ENCODE data around the gene EIF2B5. TPM values are rescaled to one million over a fixed set of nuclear protein-coding genes. Genes with fewer than 3 reads are reported as not detected.

Gene EIF2B5
- total and polyA plus RNA-seq, 2 experiments from 2014 or later, result 35.0 to 41.0 TPM

GRCh38 chr3:184189421-184189820, 54.3 kb downstream of the EIF2B5 start:
- Histone ChIP-seq H2AFZ (no peak overlapping the region), H3K4me3 (no peak overlapping the region), H3K27me3 (no peaks in the 10 kb centered on the region), H3K79me2 (peaks cover 46% of the 10 kb centered on the region), H4K20me1 (ENCODE audit: insufficient read depth, poor library complexity, severe bottlenecking) (peaks cover 19% of the 10 kb centered on the region), H3K36me3 (replicated peaks; ENCODE audit: insufficient read depth, low read depth) (no peaks in the 10 kb centered on the region), H3K9me2 (replicated peaks; ENCODE audit: insufficient read depth) (no peaks in the 10 kb centered on the region), H3K4me1 (ENCODE audit: insufficient read depth) (peaks cover 15% of the 10 kb centered on the region), H3K9me3 (ENCODE audit: low read depth) (no peaks in the 10 kb centered on the region), H3K27ac (no peak overlapping the region), H3K4me2 (no peak overlapping the region)
- no peak for DNase-seq (ENCODE audit: low spot score)
- WGBS (ENCODE audit: low lambda C conversion rate, missing lambda C conversion rate), result 95% methylated on average over 13 of the region's 13 CpGs
- TF ChIP-seq CTCF (IDR thresholded peaks at IDR 0.05; ENCODE audit: poor library complexity), result no peak
- no peak for TF ChIP-seq EZH2phosphoT487 (IDR thresholded peaks at IDR 0.05; ENCODE audit: low read depth, severe bottlenecking, unreplicated experiment)
- TF ChIP-seq EZH2 (IDR thresholded peaks at IDR 0.05; ENCODE audit: borderline replicate concordance), result no peak

- WGBS (ENCODE audit: low lambda C conversion rate, missing lambda C conversion rate), result 96% methylated on average over 10 of the region's 10 CpGs
Observed at GRCh38 chr3:184192889-184193288, 57.7 kb downstream of the EIF2B5 start.

GRCh38 chr3:184193991-184194539, 58.9 kb downstream of the EIF2B5 start:
- WGBS (ENCODE audit: low lambda C conversion rate, missing lambda C conversion rate), result 97% methylated on average over 9 of the region's 9 CpGs
- no peak overlapping the region for H2AFZ ChIP-seq
- H3K9me2 ChIP-seq (replicated peaks; ENCODE audit: insufficient read depth), result no peaks in the 10 kb centered on the region
- H3K36me3 ChIP-seq (replicated peaks; ENCODE audit: insufficient read depth, low read depth), result no peaks in the 10 kb centered on the region
- H3K4me3 ChIP-seq, result no peak overlapping the region
- no peaks in the 10 kb centered on the region for H3K9me3 ChIP-seq (ENCODE audit: low read depth)
- peaks cover 17% of the 10 kb centered on the region for H3K79me2 ChIP-seq
- no peak overlapping the region for H3K4me2 ChIP-seq
- no peak for DNase-seq (ENCODE audit: low spot score)
- H3K4me1 ChIP-seq (ENCODE audit: insufficient read depth), result no peaks in the 10 kb centered on the region
- H3K27me3 ChIP-seq, result no peaks in the 10 kb centered on the region
- H3K27ac ChIP-seq, result no peak overlapping the region
- no peaks in the 10 kb centered on the region for H4K20me1 ChIP-seq (ENCODE audit: insufficient read depth, poor library complexity, severe bottlenecking)
- TF ChIP-seq EZH2phosphoT487 (IDR thresholded peaks at IDR 0.05; ENCODE audit: low read depth, severe bottlenecking, unreplicated experiment), result no peak
- TF ChIP-seq EZH2 (IDR thresholded peaks at IDR 0.05; ENCODE audit: borderline replicate concordance), result no peak
- TF ChIP-seq CTCF (IDR thresholded peaks at IDR 0.05; ENCODE audit: poor library complexity), result no peak

More at GRCh38 chr3:184192889-184193288, 57.7 kb downstream of the EIF2B5 start:
- Histone ChIP-seq H4K20me1 (ENCODE audit: insufficient read depth, poor library complexity, severe bottlenecking) (peaks cover 7% of the 10 kb centered on the region), H3K4me2 (no peak overlapping the region), H3K36me3 (replicated peaks; ENCODE audit: insufficient read depth, low read depth) (no peaks in the 10 kb centered on the region), H2AFZ (no peak overlapping the region), H3K4me3 (no peak overlapping the region), H3K27ac (no peak overlapping the region), H3K9me3 (ENCODE audit: low read depth) (no peaks in the 10 kb centered on the region), H3K27me3 (no peaks in the 10 kb centered on the region), H3K9me2 (replicated peaks; ENCODE audit: insufficient read depth) (no peaks in the 10 kb centered on the region), H3K79me2 (peaks cover 29% of the 10 kb centered on the region), H3K4me1 (ENCODE audit: insufficient read depth) (no peaks in the 10 kb centered on the region)
- DNase-seq (ENCODE audit: low spot score), result no peak
- no peak for TF ChIP-seq EZH2phosphoT487 (IDR thresholded peaks at IDR 0.05; ENCODE audit: low read depth, severe bottlenecking, unreplicated experiment)
- no peak for TF ChIP-seq EZH2 (IDR thresholded peaks at IDR 0.05; ENCODE audit: borderline replicate concordance)
- TF ChIP-seq CTCF (IDR thresholded peaks at IDR 0.05; ENCODE audit: poor library complexity), result no peak

Small RNAs within 50 kb of the gene (small RNA-seq; reads per million reads assigned to genes)
- gene RF00019, result not detected

Other genes with a start within 250 kb of the EIF2B5 start
- 27.1 and 27.8 TPM in 2 replicates for gene ABCC5, start 117.5 kb upstream of the EIF2B5 start, total RNA-seq
- gene ABCC5, start 117.5 kb upstream of the EIF2B5 start, polyA plus RNA-seq, result 36.5 and 41.4 TPM in 2 replicates
- gene HTR3D, start 103.6 kb upstream of the EIF2B5 start, total RNA-seq, result not detected in 2 replicates
- gene HTR3D, start 103.6 kb upstream of the EIF2B5 start, polyA plus RNA-seq, result not detected in 2 replicates
- not detected in 2 replicates for gene HTR3C, start 82.3 kb upstream of the EIF2B5 start, total RNA-seq
- gene HTR3C, start 82.3 kb upstream of the EIF2B5 start, polyA plus RNA-seq, result not detected in 2 replicates
- gene HTR3E, start 38.3 kb upstream of the EIF2B5 start, total RNA-seq, result not detected in 2 replicates
- gene HTR3E, start 38.3 kb upstream of the EIF2B5 start, polyA plus RNA-seq, result not detected in 2 replicates
- 45.9 and 49.1 TPM in 2 replicates for gene DVL3, start 20.0 kb downstream of the EIF2B5 start, total RNA-seq
- gene DVL3, start 20.0 kb downstream of the EIF2B5 start, polyA plus RNA-seq, result 121 and 154 TPM in 2 replicates
- gene AP2M1, start 39.5 kb downstream of the EIF2B5 start, total RNA-seq, result 222 and 243 TPM in 2 replicates
- gene AP2M1, start 39.5 kb downstream of the EIF2B5 start, polyA plus RNA-seq, result 389 and 436 TPM in 2 replicates
- gene ABCF3, start 50.8 kb downstream of the EIF2B5 start, total RNA-seq, result 31.6 and 33.1 TPM in 2 replicates
- 62.7 and 68.8 TPM in 2 replicates for gene ABCF3, start 50.8 kb downstream of the EIF2B5 start, polyA plus RNA-seq
- gene VWA5B2, start 94.2 kb downstream of the EIF2B5 start, total RNA-seq, result 0.40 and 3.2 TPM in 2 replicates
- gene VWA5B2, start 94.2 kb downstream of the EIF2B5 start, polyA plus RNA-seq, result 1.0 and 1.5 TPM in 2 replicates
- 52.3 and 68.9 TPM in 2 replicates for gene ALG3, start 113.6 kb downstream of the EIF2B5 start, total RNA-seq
- gene ALG3, start 113.6 kb downstream of the EIF2B5 start, polyA plus RNA-seq, result 120 and 122 TPM in 2 replicates
- gene EEF1AKMT4, start 114.3 kb downstream of the EIF2B5 start, total RNA-seq, result 8.4 and 9.8 TPM in 2 replicates
- gene EEF1AKMT4, start 114.3 kb downstream of the EIF2B5 start, polyA plus RNA-seq, result 13.5 and 16.5 TPM in 2 replicates
- not detected in 2 replicates for gene CAMK2N2, start 126.2 kb downstream of the EIF2B5 start, total RNA-seq
- gene CAMK2N2, start 126.2 kb downstream of the EIF2B5 start, polyA plus RNA-seq, result 0.11 and 0.30 TPM in 2 replicates
- not detected in 2 replicates for gene ECE2, start 140.7 kb downstream of the EIF2B5 start, total RNA-seq
- gene ECE2, start 140.7 kb downstream of the EIF2B5 start, polyA plus RNA-seq, result not detected in 2 replicates
- gene PSMD2, start 163.9 kb downstream of the EIF2B5 start, total RNA-seq, result 221 and 232 TPM in 2 replicates
- 241 and 268 TPM in 2 replicates for gene PSMD2, start 163.9 kb downstream of the EIF2B5 start, polyA plus RNA-seq
- gene EIF4G1, start 179.2 kb downstream of the EIF2B5 start, total RNA-seq, result 206 and 254 TPM in 2 replicates
- gene EIF4G1, start 179.2 kb downstream of the EIF2B5 start, polyA plus RNA-seq, result 200 and 204 TPM in 2 replicates
- gene FAM131A, start 202.2 kb downstream of the EIF2B5 start, total RNA-seq, result 12.6 and 17.7 TPM in 2 replicates
- 10.2 and 12.2 TPM in 2 replicates for gene FAM131A, start 202.2 kb downstream of the EIF2B5 start, polyA plus RNA-seq
- gene CLCN2, start 226.2 kb downstream of the EIF2B5 start, total RNA-seq, result 11.8 and 12.3 TPM in 2 replicates
- gene CLCN2, start 226.2 kb downstream of the EIF2B5 start, polyA plus RNA-seq, result 11.9 and 12.8 TPM in 2 replicates
- 125 and 126 TPM in 2 replicates for gene POLR2H, start 226.4 kb downstream of the EIF2B5 start, total RNA-seq
- gene POLR2H, start 226.4 kb downstream of the EIF2B5 start, polyA plus RNA-seq, result 95.1 and 106 TPM in 2 replicates
- gene THPO, start 242.8 kb downstream of the EIF2B5 start, total RNA-seq, result 1.5 and 1.8 TPM in 2 replicates
- gene THPO, start 242.8 kb downstream of the EIF2B5 start, polyA plus RNA-seq, result 4.0 and 5.2 TPM in 2 replicates
- gene CHRD, start 244.7 kb downstream of the EIF2B5 start, total RNA-seq, result 13.6 and 15.0 TPM in 2 replicates
- gene CHRD, start 244.7 kb downstream of the EIF2B5 start, polyA plus RNA-seq, result 13.3 and 16.1 TPM in 2 replicates

Measured in hepatocyte (in vitro differentiated cells).